Measurements from ENCODE around the gene PAPOLB.

- TF ChIP-seq FOS (IDR thresholded peaks at IDR 0.05; ENCODE audit: borderline replicate concordance, insufficient read depth, low read length) (no peak), CTCF (IDR thresholded peaks at IDR 0.05; ENCODE audit: extremely low read depth in 1 of 2, insufficient read depth in 1 of 2, low read depth in 1 of 2, low read length in 2 of 2) (no peak), POLR2A (IDR thresholded peaks at IDR 0.05; ENCODE audit: low read depth, low read length) (no peak), POLR2AphosphoS5 (IDR thresholded peaks at IDR 0.05; ENCODE audit: insufficient read depth, low read depth, low read length) (no peak), JUN (IDR thresholded peaks at IDR 0.05; ENCODE audit: borderline replicate concordance, insufficient read depth, insufficient read length, low read depth) (no peak), MYC (IDR thresholded peaks at IDR 0.05; ENCODE audit: low read depth, low read length) (no peak), EZH2 (IDR thresholded peaks at IDR 0.05; ENCODE audit: borderline replicate concordance, low read depth, low read length, severe bottlenecking) (no peak), MAX (IDR thresholded peaks at IDR 0.05; ENCODE audit: insufficient read depth, insufficient read length) (no peak)
Measured at GRCh38 chr7:4911111-4911828, 49.4 kb upstream of the PAPOLB start.
